ENCODE measurements around the gene SHCBP1L.
A peak's percentile ranks its signal among the peaks of the same experiment; 100 is the strongest.

Gene SHCBP1L

DNA sequence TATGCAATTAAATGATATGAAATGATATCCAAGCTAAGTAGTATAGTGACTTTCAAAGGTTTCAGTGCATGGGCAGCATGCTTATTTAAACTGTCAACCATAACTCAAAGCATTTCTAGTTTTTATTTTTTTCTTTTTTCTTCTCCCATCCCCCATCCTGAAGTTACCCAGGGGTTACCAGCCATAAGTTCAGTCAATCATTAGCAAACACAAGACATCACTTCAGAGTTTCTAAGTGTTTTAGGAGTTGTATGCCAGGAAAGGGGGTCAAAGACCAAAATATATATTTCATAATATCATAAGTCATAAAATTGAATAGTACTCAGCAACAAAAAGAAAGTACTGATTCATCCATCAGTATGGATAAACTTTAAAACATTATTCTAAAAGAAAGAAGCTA, 85.1 kb downstream of the SHCBP1L start:
- H3K27me3 ChIP-seq (ENCODE audit: insufficient read depth, poor library complexity, severe bottlenecking): no peaks in the 10 kb centered on the region
- no peak for TF ChIP-seq GABPA (IDR thresholded peaks at IDR 0.05; ENCODE audit: low read depth)
- TF ChIP-seq, protein P1, sequence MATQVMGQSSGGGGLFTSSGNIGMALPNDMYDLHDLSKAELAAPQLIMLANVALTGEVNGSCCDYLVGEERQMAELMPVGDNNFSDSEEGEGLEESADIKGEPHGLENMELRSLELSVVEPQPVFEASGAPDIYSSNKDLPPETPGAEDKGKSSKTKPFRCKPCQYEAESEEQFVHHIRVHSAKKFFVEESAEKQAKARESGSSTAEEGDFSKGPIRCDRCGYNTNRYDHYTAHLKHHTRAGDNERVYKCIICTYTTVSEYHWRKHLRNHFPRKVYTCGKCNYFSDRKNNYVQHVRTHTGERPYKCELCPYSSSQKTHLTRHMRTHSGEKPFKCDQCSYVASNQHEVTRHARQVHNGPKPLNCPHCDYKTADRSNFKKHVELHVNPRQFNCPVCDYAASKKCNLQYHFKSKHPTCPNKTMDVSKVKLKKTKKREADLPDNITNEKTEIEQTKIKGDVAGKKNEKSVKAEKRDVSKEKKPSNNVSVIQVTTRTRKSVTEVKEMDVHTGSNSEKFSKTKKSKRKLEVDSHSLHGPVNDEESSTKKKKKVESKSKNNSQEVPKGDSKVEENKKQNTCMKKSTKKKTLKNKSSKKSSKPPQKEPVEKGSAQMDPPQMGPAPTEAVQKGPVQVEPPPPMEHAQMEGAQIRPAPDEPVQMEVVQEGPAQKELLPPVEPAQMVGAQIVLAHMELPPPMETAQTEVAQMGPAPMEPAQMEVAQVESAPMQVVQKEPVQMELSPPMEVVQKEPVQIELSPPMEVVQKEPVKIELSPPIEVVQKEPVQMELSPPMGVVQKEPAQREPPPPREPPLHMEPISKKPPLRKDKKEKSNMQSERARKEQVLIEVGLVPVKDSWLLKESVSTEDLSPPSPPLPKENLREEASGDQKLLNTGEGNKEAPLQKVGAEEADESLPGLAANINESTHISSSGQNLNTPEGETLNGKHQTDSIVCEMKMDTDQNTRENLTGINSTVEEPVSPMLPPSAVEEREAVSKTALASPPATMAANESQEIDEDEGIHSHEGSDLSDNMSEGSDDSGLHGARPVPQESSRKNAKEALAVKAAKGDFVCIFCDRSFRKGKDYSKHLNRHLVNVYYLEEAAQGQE (IDR thresholded peaks at IDR 0.05; ENCODE audit: insufficient replicate concordance, low read depth): no peak
- TF ChIP-seq, protein P2, sequence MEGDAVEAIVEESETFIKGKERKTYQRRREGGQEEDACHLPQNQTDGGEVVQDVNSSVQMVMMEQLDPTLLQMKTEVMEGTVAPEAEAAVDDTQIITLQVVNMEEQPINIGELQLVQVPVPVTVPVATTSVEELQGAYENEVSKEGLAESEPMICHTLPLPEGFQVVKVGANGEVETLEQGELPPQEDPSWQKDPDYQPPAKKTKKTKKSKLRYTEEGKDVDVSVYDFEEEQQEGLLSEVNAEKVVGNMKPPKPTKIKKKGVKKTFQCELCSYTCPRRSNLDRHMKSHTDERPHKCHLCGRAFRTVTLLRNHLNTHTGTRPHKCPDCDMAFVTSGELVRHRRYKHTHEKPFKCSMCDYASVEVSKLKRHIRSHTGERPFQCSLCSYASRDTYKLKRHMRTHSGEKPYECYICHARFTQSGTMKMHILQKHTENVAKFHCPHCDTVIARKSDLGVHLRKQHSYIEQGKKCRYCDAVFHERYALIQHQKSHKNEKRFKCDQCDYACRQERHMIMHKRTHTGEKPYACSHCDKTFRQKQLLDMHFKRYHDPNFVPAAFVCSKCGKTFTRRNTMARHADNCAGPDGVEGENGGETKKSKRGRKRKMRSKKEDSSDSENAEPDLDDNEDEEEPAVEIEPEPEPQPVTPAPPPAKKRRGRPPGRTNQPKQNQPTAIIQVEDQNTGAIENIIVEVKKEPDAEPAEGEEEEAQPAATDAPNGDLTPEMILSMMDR (IDR thresholded peaks at IDR 0.05; ENCODE audit: insufficient read depth, low read length): no peak
- TF ChIP-seq SPI1 (IDR thresholded peaks at IDR 0.05; ENCODE audit: borderline replicate concordance, low read depth): no peak
- no peak for TF ChIP-seq POLR2AphosphoS5 (IDR thresholded peaks at IDR 0.05; ENCODE audit: low read depth)
- DNase-seq (ENCODE audit: low read depth in 1 of 2, low spot score in 1 of 2): no peak
- H3K4me3 ChIP-seq (replicated peaks; ENCODE audit: insufficient read depth, low read length): no peak overlapping the region
- H3K27ac ChIP-seq (replicated peaks): no peak overlapping the region

DNA sequence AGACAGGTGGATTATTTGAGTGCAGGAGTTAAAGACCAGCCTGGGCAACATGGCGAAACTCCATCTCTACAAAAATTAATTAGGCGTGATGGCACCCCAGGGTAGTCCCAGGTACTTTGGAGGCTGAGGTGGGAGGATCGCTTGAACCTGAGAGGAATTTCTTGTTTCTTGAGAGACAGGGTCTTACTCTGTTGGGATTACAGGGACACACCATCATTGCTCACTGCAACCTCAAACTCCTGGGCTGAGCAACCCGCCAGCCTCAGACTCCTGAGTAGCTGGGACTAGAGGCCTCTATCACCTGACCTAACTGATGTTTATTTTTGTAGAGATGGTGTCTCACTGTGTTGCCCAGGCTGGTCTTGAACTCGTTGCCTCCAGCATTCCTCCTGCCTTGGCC, 89.0 kb downstream of the SHCBP1L start:
- no peak overlapping the region for H3K4me3 ChIP-seq (replicated peaks; ENCODE audit: insufficient read depth, low read length)
- TF ChIP-seq, protein P1 (IDR thresholded peaks at IDR 0.05; ENCODE audit: insufficient replicate concordance, low read depth): no peak
- TF ChIP-seq POLR2AphosphoS5 (IDR thresholded peaks at IDR 0.05; ENCODE audit: low read depth) (0 out of 2 replicates have a peak, but pooled peaks have one; percentile 25), GABPA (IDR thresholded peaks at IDR 0.05; ENCODE audit: low read depth) (no peak)
- H3K27ac ChIP-seq (replicated peaks): no peak overlapping the region
- DNase-seq (ENCODE audit: low read depth in 1 of 2, low spot score in 1 of 2): no peak
- H3K27me3 ChIP-seq (ENCODE audit: insufficient read depth, poor library complexity, severe bottlenecking): no peaks in the 10 kb centered on the region

DNA sequence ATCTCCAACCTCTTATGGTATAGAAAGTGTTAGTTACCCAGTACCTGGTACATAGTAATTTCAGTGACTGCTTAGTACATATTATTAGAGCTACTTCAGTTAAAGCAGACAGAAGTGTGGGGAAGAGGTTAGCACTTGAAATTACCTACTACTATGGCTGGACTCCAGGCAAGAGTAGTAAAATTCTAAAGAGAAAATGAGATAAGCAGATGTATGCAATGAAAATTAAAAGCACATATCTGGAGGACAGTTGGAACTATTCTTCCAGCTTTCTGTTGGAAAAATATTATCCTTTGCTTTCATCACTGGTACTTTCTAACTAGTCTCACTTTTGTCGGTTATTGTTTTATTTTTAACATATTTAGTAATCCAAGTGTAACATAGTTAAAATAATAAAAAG, 90.1 kb downstream of the SHCBP1L start:
- TF ChIP-seq POLR2AphosphoS5 (IDR thresholded peaks at IDR 0.05; ENCODE audit: low read depth): no peak
- TF ChIP-seq SPI1 (IDR thresholded peaks at IDR 0.05; ENCODE audit: borderline replicate concordance, low read depth): no peak
- DNase-seq (ENCODE audit: low read depth in 1 of 2, low spot score in 1 of 2): no peak
- H3K27ac ChIP-seq (replicated peaks): no peak overlapping the region
- H3K4me3 ChIP-seq (replicated peaks; ENCODE audit: insufficient read depth, low read length): no peak overlapping the region
- H3K27me3 ChIP-seq (ENCODE audit: insufficient read depth, poor library complexity, severe bottlenecking): no peaks in the 10 kb centered on the region

DNA sequence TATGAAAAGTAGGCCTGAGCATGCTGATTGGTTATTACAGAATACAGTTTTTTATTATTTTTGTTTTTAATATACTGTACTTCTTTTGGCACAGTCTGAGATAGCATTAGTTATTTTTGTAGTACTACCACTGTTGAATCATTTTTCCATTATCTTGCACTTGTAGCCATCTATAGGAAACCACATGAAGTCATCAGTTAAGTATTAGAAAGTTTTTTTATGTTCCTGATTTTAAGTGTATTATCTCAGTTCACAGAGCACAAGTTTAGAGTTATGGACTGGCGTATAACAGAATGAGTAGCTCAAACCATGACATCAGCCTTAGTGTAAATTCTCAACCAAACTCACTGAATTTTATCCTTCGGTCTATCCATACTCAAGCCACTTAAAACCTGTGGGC, 91.0 kb downstream of the SHCBP1L start:
- DNase-seq (ENCODE audit: low read depth in 1 of 2, low spot score in 1 of 2): no peak
- Histone ChIP-seq H3K27ac (replicated peaks) (no peak overlapping the region), H3K27me3 (ENCODE audit: insufficient read depth, poor library complexity, severe bottlenecking) (no peaks in the 10 kb centered on the region), H3K4me3 (replicated peaks; ENCODE audit: insufficient read depth, low read length) (no peak overlapping the region)
- no peak for TF ChIP-seq GABPA (IDR thresholded peaks at IDR 0.05; ENCODE audit: low read depth)
- TF ChIP-seq, protein P2 (IDR thresholded peaks at IDR 0.05; ENCODE audit: insufficient read depth, low read length): no peak
- TF ChIP-seq, protein P1 (IDR thresholded peaks at IDR 0.05; ENCODE audit: insufficient replicate concordance, low read depth): no peak
- no peak for TF ChIP-seq POLR2AphosphoS5 (IDR thresholded peaks at IDR 0.05; ENCODE audit: low read depth)
- no peak for TF ChIP-seq SPI1 (IDR thresholded peaks at IDR 0.05; ENCODE audit: borderline replicate concordance, low read depth)

Data from HL-60 (cell line).